Measurements from ENCODE around the gene SLC3A2. TPM values are rescaled to one million over a fixed set of nuclear protein-coding genes. Genes with fewer than 3 reads are reported as not detected.
A peak's percentile ranks its signal among the peaks of the same experiment; 100 is the strongest.
"Not testable (repeated sequence)": the region's sequence is repeated elsewhere in the genome, so short reads cannot be mapped to it uniquely, and the experiment has no call there.

The SLC3A2 gene
- 545 and 579 TPM in 2 replicates for total RNA-seq (2014; rRNA removed; shearing (Covaris generic); ENCODE audit: low replicate concordance)

- peaks cover 70% of the 10 kb centered on the region for H3K36me3 ChIP-seq
- peak within 1 kb of the TSS; percentile 78 for H3K4me3 ChIP-seq
- peak; percentile 95 for DNase-seq
- no peaks in the 10 kb centered on the region for H3K27me3 ChIP-seq
- no peaks in the 10 kb centered on the region for H3K9me3 ChIP-seq
These were observed at the start of gene SLC3A2 for GRCh38 chr11:62880803-62881578. TSS of gene SLC3A2 (plus strand) at chr11:62880896. CDS start at chr11:62881024, 128 bp downstream.

- peak overlapping the region; percentile 98 for H3K4me3 ChIP-seq
- peaks cover 66% of the 10 kb centered on the region for H3K36me3 ChIP-seq
- no peaks in the 10 kb centered on the region for H3K9me3 ChIP-seq
- DNase-seq: peak; percentile 4
- H3K27me3 ChIP-seq: no peaks in the 10 kb centered on the region
These were observed 49.7 kb upstream of the SLC3A2 start for GRCh38 chr11:62830904-62831519.

GRCh38 chr11:62831520-62832335, 49.0 kb upstream of the SLC3A2 start, which contains the start of gene STX5:
TSS of gene STX5 (minus strand) at chr11:62832051. CDS start at chr11:62831243, 808 bp downstream.
- Histone ChIP-seq H3K27me3 (no peaks in the 10 kb centered on the region), H3K36me3 (peaks cover 69% of the 10 kb centered on the region), H3K9me3 (no peaks in the 10 kb centered on the region), H3K4me3 (peak within 1 kb of the TSS; percentile 98)
- DNase-seq: peak; percentile 97

- DNase-seq: peak; percentile 38
- H3K36me3 ChIP-seq: peaks cover 63% of the 10 kb centered on the region
- H3K9me3 ChIP-seq: no peaks in the 10 kb centered on the region
- H3K4me3 ChIP-seq: peak within 1 kb of the TSS; percentile 98
- H3K27me3 ChIP-seq: no peaks in the 10 kb centered on the region
These were observed 48.1 kb upstream of the SLC3A2 start, which contains the start of gene TEX54 for GRCh38 chr11:62832336-62833234. TSS of gene TEX54 (minus strand) at chr11:62832841.

GRCh38 chr11:62835336-62835735, 45.4 kb upstream of the SLC3A2 start:
- no peak for DNase-seq
- Histone ChIP-seq H3K9me3 (no peaks in the 10 kb centered on the region), H3K4me3 (no peak overlapping the region), H3K36me3 (peaks cover 46% of the 10 kb centered on the region), H3K27me3 (no peaks in the 10 kb centered on the region)

- DNase-seq: peak; percentile 90
- H3K4me3 ChIP-seq: peak within 1 kb of the TSS; percentile 93
- H3K36me3 ChIP-seq: peaks cover 30% of the 10 kb centered on the region
- no peaks in the 10 kb centered on the region for H3K9me3 ChIP-seq
- no peaks in the 10 kb centered on the region for H3K27me3 ChIP-seq
These were observed 41.4 kb upstream of the SLC3A2 start, which contains the start of gene WDR74 for GRCh38 chr11:62839050-62839945. TSS of gene WDR74 (minus strand) at chr11:62839590. CDS start at chr11:62839570, 20 bp downstream.

- peak; percentile 91 for DNase-seq
These were observed 39.9 kb upstream of the SLC3A2 start for GRCh38 chr11:62840721-62841360.

GRCh38 chr11:62841361-62842170, 39.1 kb upstream of the SLC3A2 start:
- Histone ChIP-seq H3K4me3 (peak overlapping the region; percentile 93), H3K9me3 (no peaks in the 10 kb centered on the region), H3K36me3 (peaks cover 10% of the 10 kb centered on the region), H3K27me3 (no peaks in the 10 kb centered on the region)
- peak; percentile 86 for DNase-seq

More at GRCh38 chr11:62840721-62841360, 39.9 kb upstream of the SLC3A2 start:
- H3K36me3 ChIP-seq: peaks cover 14% of the 10 kb centered on the region
- H3K27me3 ChIP-seq, H3K9me3 ChIP-seq: not testable (repeated sequence)
- H3K4me3 ChIP-seq: peak overlapping the region; percentile 93

- DNase-seq: no peak
- peaks cover 7% of the 10 kb centered on the region for H3K36me3 ChIP-seq
- H3K4me3 ChIP-seq: peak overlapping the region; percentile 43
- no peaks in the 10 kb centered on the region for H3K27me3 ChIP-seq
- H3K9me3 ChIP-seq: no peaks in the 10 kb centered on the region
These were observed 38.4 kb upstream of the SLC3A2 start for GRCh38 chr11:62842171-62842741.

GRCh38 chr11:62842891-62843290, 37.8 kb upstream of the SLC3A2 start:
- H3K9me3 ChIP-seq: not testable (repeated sequence)

GRCh38 chr11:62843466-62843865, 37.2 kb upstream of the SLC3A2 start:
- Histone ChIP-seq H3K36me3 (no peaks in the 10 kb centered on the region; the same call in 1 of the 2 replicates), H3K27me3 (no peaks in the 10 kb centered on the region), H3K9me3 (no peaks in the 10 kb centered on the region), H3K4me3 (no peak overlapping the region)
- no peak for DNase-seq

More at GRCh38 chr11:62842891-62843290, 37.8 kb upstream of the SLC3A2 start:
- H3K27me3 ChIP-seq, H3K36me3 ChIP-seq, H3K4me3 ChIP-seq, DNase-seq: not testable (repeated sequence)

GRCh38 chr11:62844154-62844553, 36.5 kb upstream of the SLC3A2 start:
- H3K4me3 ChIP-seq: no peak overlapping the region
- no peaks in the 10 kb centered on the region for H3K9me3 ChIP-seq
- no peak for DNase-seq
- no peaks in the 10 kb centered on the region; the same call in 1 of the 2 replicates for H3K36me3 ChIP-seq
- H3K27me3 ChIP-seq: no peaks in the 10 kb centered on the region

GRCh38 chr11:62846177-62846576, 34.5 kb upstream of the SLC3A2 start:
- no peak for DNase-seq
- H3K27me3 ChIP-seq: no peaks in the 10 kb centered on the region
- H3K4me3 ChIP-seq: no peak overlapping the region
- no peaks in the 10 kb centered on the region for H3K36me3 ChIP-seq
- no peaks in the 10 kb centered on the region for H3K9me3 ChIP-seq

All from MG63 (cell line).